Measurements from ENCODE around the gene UVRAG.

- no peak for TF ChIP-seq YY1 (IDR thresholded peaks at IDR 0.05)
- no peak for TF ChIP-seq CTCF (IDR thresholded peaks at IDR 0.05; ENCODE audit: low read depth, low read length, missing input control)
- no peak for TF ChIP-seq MAX (IDR thresholded peaks at IDR 0.05)
- TF ChIP-seq ZBTB33 (IDR thresholded peaks at IDR 0.05): no peak
- no peak for TF ChIP-seq REST (IDR thresholded peaks at IDR 0.05)
- TF ChIP-seq GABPA (IDR thresholded peaks at IDR 0.05 in 1 of 2, conservative IDR thresholded peaks at IDR 0.05 in 1 of 2): no peak
Measured at GRCh38 chr11:76047231-76047630, 232.2 kb downstream of the UVRAG start.
